ENCODE data around the gene VWA3A.
"Not testable (repeated sequence)": the region's sequence is repeated elsewhere in the genome, so short reads cannot be mapped to it uniquely, and the experiment has no call there.

The VWA3A gene

DNA sequence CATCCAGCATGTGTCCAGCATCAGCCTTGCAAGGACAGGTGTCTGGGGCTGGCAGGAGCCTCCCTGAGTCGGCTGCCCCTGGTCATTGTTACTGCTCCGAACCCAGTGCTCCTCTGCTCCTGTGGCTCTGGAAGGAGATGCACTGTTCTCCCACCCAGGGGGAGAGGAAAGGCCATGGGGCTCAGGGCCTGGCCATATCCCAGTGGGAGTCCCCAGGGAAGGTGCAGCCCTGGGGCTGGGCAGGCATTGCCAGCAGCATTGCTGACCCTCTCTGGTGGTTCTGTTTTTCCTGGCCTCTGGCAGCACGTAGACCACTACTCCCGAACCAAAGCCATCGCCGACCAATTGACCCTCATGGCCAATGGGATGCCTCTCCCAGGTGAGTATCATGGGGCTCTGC, 79.6 kb downstream of the VWA3A start:
- ChIA-PET POLR2A (no interaction called here), CTCF (no interaction called here)
- H3K4me3 ChIP-seq (ENCODE audit: low read depth, low read length) = no peak overlapping the region
- TF ChIP-seq, protein P1, sequence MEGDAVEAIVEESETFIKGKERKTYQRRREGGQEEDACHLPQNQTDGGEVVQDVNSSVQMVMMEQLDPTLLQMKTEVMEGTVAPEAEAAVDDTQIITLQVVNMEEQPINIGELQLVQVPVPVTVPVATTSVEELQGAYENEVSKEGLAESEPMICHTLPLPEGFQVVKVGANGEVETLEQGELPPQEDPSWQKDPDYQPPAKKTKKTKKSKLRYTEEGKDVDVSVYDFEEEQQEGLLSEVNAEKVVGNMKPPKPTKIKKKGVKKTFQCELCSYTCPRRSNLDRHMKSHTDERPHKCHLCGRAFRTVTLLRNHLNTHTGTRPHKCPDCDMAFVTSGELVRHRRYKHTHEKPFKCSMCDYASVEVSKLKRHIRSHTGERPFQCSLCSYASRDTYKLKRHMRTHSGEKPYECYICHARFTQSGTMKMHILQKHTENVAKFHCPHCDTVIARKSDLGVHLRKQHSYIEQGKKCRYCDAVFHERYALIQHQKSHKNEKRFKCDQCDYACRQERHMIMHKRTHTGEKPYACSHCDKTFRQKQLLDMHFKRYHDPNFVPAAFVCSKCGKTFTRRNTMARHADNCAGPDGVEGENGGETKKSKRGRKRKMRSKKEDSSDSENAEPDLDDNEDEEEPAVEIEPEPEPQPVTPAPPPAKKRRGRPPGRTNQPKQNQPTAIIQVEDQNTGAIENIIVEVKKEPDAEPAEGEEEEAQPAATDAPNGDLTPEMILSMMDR (IDR thresholded peaks at IDR 0.05; ENCODE audit: insufficient read depth, low read length, missing control alignments) = no peak
- no peak for DNase-seq (ENCODE audit: low read depth, low spot score)

DNA sequence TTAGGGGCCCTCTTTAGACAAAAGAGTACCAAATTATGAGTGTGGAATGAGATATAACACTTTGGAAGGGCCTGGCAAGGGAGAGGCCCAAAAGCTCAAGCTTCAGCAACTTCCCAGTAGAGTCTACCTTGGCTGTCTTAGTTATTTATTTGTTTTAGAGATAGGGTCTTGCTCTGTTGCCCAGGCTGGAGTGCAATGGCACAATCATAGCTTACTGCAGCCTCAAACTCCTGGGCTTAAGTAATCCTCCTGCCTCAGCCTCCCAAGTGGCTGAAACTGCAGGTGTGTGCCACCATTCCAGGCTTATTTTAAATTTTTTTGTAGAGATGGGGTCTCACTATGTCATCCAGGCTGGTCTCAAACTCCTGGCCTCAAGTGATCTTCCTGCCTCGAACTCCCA, 80.3 kb downstream of the VWA3A start:
- CTCF ChIA-PET; DNase-seq (ENCODE audit: low read depth, low spot score); POLR2A ChIA-PET; H3K4me3 ChIP-seq (ENCODE audit: low read depth, low read length): not testable (repeated sequence)

DNA sequence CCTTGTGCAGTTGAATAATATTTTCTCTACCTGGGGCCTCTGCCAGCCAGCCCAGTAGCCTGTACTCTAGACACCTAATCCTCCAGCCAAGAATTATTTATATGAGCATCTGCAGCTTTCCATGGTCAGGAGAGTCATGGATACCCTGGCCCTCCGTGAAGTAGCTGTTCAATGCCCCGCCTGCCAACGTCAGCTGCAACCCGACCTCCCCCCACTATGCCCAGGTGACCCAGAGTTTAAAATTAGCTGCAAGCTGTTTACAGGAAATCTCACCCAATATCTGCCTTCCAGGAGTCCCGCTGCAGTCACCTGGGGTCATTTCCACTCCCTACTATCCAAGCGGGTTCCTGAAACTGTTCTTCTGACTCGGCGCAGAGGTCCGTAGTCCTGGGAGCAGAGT, 82.3 kb downstream of the VWA3A start:
- DNase-seq (ENCODE audit: low read depth, low spot score) = no peak
- POLR2A ChIA-PET = no interaction called here

DNA sequence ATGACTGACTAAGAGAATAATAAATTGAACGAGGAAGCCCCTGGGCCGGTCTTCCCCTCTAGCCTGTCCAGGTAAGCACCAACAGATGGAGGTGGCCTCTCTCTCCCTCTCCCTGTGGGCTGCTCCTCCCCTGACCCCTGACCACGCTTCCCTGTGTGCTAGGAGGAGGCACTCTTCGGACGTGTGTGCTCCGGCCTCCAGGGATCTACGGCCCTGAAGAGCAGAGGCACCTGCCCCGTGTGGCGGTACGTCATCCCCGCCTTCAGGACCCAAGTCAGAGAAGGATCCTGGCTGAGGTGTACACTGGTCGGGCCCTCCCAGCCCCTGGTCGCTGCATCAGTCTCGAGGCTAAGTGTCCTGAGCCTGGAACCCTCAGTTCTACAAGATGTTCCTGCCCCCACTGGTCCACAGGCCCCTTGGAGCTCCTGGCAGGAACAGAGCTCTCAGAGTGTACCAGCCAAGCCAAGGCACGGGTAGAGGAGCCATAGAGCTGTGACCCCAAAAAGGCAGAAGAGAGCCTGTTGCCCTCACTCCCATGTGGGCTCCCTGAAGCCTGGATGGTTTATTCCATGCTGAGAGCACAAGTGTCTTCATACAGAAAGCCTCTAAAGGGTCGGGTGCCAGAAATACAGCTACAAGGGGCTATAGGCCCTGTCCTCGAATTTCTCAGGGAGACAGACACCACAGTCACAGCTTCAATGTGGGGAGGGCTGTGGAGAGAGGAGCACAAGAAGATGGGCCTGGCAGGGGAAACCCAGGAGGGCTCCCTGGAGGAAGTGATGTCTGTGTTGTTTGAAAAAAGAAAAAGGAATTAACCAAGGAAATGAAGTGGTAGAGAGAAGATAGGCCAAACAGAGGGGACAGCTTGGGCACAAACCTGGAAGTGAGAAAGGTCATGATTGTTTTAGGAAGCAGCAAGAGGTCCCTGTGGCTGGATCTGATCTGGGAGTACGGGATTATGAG, 85.9 kb downstream of the VWA3A start:
- POLR2A ChIA-PET = no interaction called here
- no peak overlapping the region for H3K4me3 ChIP-seq (ENCODE audit: low read depth, low read length)
- CTCF ChIA-PET = interaction anchor here (3.4 kb wide), 1 partner anchor 10 kb away, joined by 19 read pairs; no protein-coding TSS in a partner anchor
- no peak for DNase-seq (ENCODE audit: low read depth, low spot score)
- TF ChIP-seq, protein P1 (IDR thresholded peaks at IDR 0.05; ENCODE audit: insufficient read depth, low read length, missing control alignments) = no peak

More for the DNA sequence above, 82.3 kb downstream of the VWA3A start:
- CTCF ChIA-PET = interaction anchor here (1.2 to 2.7 kb wide), 2 partner anchors 14 to 174 kb away, joined by 3 to 11 read pairs; partner anchors contain the start of gene PDZD9
- no peak overlapping the region for H3K4me3 ChIP-seq (ENCODE audit: low read depth, low read length)
- TF ChIP-seq, protein P1 (IDR thresholded peaks at IDR 0.05; ENCODE audit: insufficient read depth, low read length, missing control alignments) = no peak

DNA sequence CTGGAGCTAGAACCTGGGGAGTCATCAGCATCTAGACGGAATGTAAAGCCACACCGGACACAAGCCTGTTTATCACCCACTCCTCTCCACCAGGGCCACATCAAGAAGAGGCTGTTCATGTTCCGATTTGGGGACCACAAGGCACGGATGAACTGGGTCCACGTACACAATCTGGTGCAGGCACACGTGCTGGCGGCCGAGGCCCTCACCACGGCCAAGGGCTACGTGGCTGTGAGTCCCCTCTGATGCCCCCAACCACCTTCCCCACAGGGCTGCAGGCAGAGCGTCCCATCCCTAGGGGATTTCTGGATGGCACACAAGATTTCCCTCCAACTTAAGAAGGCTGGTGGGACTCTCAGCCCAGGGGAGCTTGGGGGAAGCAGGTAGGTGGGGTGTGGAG, 89.1 kb downstream of the VWA3A start:
- TF ChIP-seq, protein P1 (IDR thresholded peaks at IDR 0.05; ENCODE audit: insufficient read depth, low read length, missing control alignments) = no peak
- ChIA-PET POLR2A (no interaction called here), CTCF (interaction anchor here (1.6 to 11.8 kb wide), 3 partner anchors 7 to 179 kb away, joined by 3 to 272 read pairs (median 12); partner anchors contain the start of genes MOSMO and PDZD9)
- no peak overlapping the region for H3K4me3 ChIP-seq (ENCODE audit: low read depth, low read length)
- DNase-seq (ENCODE audit: low read depth, low spot score) = no peak

DNA sequence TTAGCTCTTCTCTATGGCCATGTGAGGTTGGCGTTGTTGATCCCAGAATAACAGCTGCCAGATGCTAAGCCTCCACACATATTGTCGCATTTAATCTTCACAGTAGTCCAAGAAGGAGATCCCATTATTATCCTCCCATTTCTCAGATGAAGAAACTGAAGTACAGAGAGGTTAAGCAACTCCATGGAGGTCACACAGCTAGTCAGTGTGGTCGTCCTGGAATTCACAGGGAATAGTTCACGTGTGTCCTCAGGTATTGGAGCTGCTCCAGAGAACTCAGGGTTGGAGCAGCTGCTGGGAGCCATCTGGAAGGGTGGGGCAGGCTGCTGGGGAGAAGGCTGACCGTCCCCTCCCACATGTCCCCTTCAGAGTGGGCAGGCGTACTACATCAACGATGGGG, 89.5 kb downstream of the VWA3A start:
- no peak for DNase-seq (ENCODE audit: low read depth, low spot score)
- ChIA-PET POLR2A (no interaction called here), CTCF (interaction anchor here (1.6 to 11.8 kb wide), 2 partner anchors 104 to 179 kb away, joined by 3 to 272 read pairs; partner anchors contain the start of genes MOSMO and PDZD9)
- TF ChIP-seq, protein P1 (IDR thresholded peaks at IDR 0.05; ENCODE audit: insufficient read depth, low read length, missing control alignments) = no peak
- H3K4me3 ChIP-seq (ENCODE audit: low read depth, low read length) = no peak overlapping the region

Data from AG04449 (cell line).